Measurements from ENCODE around the gene MCUB.

- TF ChIP-seq EZH2phosphoT487 (IDR thresholded peaks at IDR 0.05; ENCODE audit: insufficient read depth, low read depth) (no peak), EZH2 (IDR thresholded peaks at IDR 0.05; ENCODE audit: insufficient read depth, poor library complexity, severe bottlenecking) (no peak)
Observed at GRCh38 chr4:109576462-109576861, 16.4 kb downstream of the MCUB start.

Measured in GM23248 (cell line).